HepG2 (cell line): ENCODE measurements around the gene ANKS1B. TPM values are rescaled to one million over a fixed set of nuclear protein-coding genes. Genes with fewer than 3 reads are reported as not detected.

Experiments used
- HCFC1 ChIP-seq: fragments of 150-350 bp; IDR thresholded peaks from 2 replicates; pipeline ENCODE4 v1.6.1; 2014; ENCODE audit warnings: low read depth, low read length
- NCOA5 ChIP-seq: sonication (generic); formaldehyde crosslinking; IDR thresholded peaks from 2 replicates; pipeline ENCODE4 v1.4.0; 2020; ENCODE audit warnings: missing genetic modification reagents
- SATB2 ChIP-seq: sonication (generic); formaldehyde crosslinking; IDR thresholded peaks from 2 replicates; pipeline ENCODE4 v1.5.0; 2020; ENCODE audit warnings: missing genetic modification reagents
- SMC3 ChIP-seq: IDR thresholded peaks from 2 replicates; pipeline ENCODE4 v1.6.1; 2011; ENCODE audit warnings: low read length, improper control_type of control experiment
- ZFYVE20 ChIP-seq: sonication (generic); formaldehyde crosslinking; IDR thresholded peaks from 2 replicates; pipeline ENCODE4 v1.8.0; 2023; ENCODE audit warnings: low read depth, mild to moderate bottlenecking, moderate library complexity, missing genetic modification reagents, borderline replicate concordance
- polyA plus RNA-seq, 8 experiments: library from polyadenylated mRNA; depleted of rRNA in 3 of 8; stranded (reverse) in 7 of 8; unstranded in 1 of 8; fragments of >200 nt; fragmentation: Illumina TruSeq in 4 of 8; extraction: Trizol in 4 of 8; gene quantifications; 2 replicates each; pipeline versions ENCODE4 v1.2.1 to v1.2.3, GENCODE V29; 2011 to 2016; ENCODE audit warnings: low read depth in 4 of 8, missing spikeins in 1 of 8, mixed read lengths in 1 of 8; ENCODE audit not compliant: insufficient read depth in 1 of 8
- total RNA-seq, 5 experiments: library from RNA; depleted of rRNA; stranded (reverse); fragments of >200 nt; fragmentation: Illumina TruSeq; extraction: Trizol; gene quantifications; 2 replicates each; pipeline ENCODE4 v1.2.3, GENCODE V29; 2016; ENCODE audit warnings: low read depth in 1 of 5
- TF ChIP-seq, protein P1 (sequence below): sonication (generic); formaldehyde crosslinking; IDR thresholded peaks from 2 replicates; pipeline ENCODE4 v1.4.0; 2020; ENCODE audit warnings: missing genetic modification reagents, borderline replicate concordance
- TF ChIP-seq, protein P2 (sequence below): sonication (generic); formaldehyde crosslinking; IDR thresholded peaks from 2 replicates; pipeline ENCODE4 v1.8.1; 2022; ENCODE audit warnings: low read depth, mild to moderate bottlenecking, missing genetic modification reagents
- TF ChIP-seq, protein P3 (sequence below): sonication (generic); formaldehyde crosslinking; IDR thresholded peaks from 2 replicates; pipeline ENCODE4 v1.8.0; 2022; ENCODE audit warnings: mild to moderate bottlenecking, missing genetic modification reagents; ENCODE audit not compliant: insufficient replicate concordance
- TF ChIP-seq, protein P4 (sequence below): sonication (generic); formaldehyde crosslinking; IDR thresholded peaks from 2 replicates; pipeline ENCODE4 v1.5.1; 2020; ENCODE audit warnings: missing genetic modification reagents, mild to moderate bottlenecking, borderline replicate concordance
- TF ChIP-seq, protein P5 (sequence below): sonication (generic); formaldehyde crosslinking; IDR thresholded peaks from 2 replicates; pipeline ENCODE4 v1.4.0; 2020; ENCODE audit warnings: low read depth, mild to moderate bottlenecking, missing genetic modification reagents

Gene ANKS1B
- total and polyA plus RNA-seq, 2 of the 13 experiments (the other 11 are each of a cell fraction or from before 2014, with no cell fraction given): 0.15 TPM; not detected in 1

DNA sequence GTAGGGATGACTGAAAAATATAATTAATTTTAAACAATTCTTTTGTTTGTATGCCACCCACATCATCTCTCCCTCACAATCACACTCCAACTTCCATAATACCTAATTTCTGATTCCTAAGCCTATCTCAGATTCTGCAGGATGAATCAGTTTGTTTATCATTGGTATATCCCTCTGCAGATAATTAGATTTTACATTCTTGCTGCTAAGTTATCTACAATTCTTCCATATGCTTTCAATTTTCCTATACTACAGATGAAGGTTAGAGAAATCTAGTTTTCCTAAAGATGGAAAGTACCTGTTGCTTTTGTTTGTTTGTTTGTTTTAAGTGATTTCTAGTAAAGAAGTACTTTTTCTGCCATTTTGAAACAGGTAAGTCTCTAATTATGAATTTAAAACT, 105.3 kb downstream of the ANKS1B start (continued):
- TF ChIP-seq, protein P1, sequence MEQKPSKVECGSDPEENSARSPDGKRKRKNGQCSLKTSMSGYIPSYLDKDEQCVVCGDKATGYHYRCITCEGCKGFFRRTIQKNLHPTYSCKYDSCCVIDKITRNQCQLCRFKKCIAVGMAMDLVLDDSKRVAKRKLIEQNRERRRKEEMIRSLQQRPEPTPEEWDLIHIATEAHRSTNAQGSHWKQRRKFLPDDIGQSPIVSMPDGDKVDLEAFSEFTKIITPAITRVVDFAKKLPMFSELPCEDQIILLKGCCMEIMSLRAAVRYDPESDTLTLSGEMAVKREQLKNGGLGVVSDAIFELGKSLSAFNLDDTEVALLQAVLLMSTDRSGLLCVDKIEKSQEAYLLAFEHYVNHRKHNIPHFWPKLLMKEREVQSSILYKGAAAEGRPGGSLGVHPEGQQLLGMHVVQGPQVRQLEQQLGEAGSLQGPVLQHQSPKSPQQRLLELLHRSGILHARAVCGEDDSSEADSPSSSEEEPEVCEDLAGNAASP: no peak
- TF ChIP-seq, protein P2, sequence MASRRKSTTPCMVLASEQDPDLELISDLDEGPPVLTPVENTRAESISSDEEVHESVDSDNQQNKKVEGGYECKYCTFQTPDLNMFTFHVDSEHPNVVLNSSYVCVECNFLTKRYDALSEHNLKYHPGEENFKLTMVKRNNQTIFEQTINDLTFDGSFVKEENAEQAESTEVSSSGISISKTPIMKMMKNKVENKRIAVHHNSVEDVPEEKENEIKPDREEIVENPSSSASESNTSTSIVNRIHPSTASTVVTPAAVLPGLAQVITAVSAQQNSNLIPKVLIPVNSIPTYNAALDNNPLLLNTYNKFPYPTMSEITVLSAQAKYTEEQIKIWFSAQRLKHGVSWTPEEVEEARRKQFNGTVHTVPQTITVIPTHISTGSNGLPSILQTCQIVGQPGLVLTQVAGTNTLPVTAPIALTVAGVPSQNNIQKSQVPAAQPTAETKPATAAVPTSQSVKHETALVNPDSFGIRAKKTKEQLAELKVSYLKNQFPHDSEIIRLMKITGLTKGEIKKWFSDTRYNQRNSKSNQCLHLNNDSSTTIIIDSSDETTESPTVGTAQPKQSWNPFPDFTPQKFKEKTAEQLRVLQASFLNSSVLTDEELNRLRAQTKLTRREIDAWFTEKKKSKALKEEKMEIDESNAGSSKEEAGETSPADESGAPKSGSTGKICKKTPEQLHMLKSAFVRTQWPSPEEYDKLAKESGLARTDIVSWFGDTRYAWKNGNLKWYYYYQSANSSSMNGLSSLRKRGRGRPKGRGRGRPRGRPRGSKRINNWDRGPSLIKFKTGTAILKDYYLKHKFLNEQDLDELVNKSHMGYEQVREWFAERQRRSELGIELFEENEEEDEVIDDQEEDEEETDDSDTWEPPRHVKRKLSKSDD: no peak
- TF ChIP-seq, protein P3, sequence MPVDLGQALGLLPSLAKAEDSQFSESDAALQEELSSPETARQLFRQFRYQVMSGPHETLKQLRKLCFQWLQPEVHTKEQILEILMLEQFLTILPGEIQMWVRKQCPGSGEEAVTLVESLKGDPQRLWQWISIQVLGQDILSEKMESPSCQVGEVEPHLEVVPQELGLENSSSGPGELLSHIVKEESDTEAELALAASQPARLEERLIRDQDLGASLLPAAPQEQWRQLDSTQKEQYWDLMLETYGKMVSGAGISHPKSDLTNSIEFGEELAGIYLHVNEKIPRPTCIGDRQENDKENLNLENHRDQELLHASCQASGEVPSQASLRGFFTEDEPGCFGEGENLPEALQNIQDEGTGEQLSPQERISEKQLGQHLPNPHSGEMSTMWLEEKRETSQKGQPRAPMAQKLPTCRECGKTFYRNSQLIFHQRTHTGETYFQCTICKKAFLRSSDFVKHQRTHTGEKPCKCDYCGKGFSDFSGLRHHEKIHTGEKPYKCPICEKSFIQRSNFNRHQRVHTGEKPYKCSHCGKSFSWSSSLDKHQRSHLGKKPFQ: no peak
- TF ChIP-seq SATB2 (CRISPR knock-in tag): no peak
- no peak for TF ChIP-seq NCOA5 (CRISPR knock-in tag)
- no peak for TF ChIP-seq ZFYVE20
- no peak for TF ChIP-seq SMC3
- TF ChIP-seq, protein P4, sequence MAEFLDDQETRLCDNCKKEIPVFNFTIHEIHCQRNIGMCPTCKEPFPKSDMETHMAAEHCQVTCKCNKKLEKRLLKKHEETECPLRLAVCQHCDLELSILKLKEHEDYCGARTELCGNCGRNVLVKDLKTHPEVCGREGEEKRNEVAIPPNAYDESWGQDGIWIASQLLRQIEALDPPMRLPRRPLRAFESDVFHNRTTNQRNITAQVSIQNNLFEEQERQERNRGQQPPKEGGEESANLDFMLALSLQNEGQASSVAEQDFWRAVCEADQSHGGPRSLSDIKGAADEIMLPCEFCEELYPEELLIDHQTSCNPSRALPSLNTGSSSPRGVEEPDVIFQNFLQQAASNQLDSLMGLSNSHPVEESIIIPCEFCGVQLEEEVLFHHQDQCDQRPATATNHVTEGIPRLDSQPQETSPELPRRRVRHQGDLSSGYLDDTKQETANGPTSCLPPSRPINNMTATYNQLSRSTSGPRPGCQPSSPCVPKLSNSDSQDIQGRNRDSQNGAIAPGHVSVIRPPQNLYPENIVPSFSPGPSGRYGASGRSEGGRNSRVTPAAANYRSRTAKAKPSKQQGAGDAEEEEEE (CRISPR knock-in tag): no peak
- TF ChIP-seq, protein P5, sequence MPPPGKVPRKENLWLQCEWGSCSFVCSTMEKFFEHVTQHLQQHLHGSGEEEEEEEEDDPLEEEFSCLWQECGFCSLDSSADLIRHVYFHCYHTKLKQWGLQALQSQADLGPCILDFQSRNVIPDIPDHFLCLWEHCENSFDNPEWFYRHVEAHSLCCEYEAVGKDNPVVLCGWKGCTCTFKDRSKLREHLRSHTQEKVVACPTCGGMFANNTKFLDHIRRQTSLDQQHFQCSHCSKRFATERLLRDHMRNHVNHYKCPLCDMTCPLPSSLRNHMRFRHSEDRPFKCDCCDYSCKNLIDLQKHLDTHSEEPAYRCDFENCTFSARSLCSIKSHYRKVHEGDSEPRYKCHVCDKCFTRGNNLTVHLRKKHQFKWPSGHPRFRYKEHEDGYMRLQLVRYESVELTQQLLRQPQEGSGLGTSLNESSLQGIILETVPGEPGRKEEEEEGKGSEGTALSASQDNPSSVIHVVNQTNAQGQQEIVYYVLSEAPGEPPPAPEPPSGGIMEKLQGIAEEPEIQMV: no peak
- TF ChIP-seq HCFC1: no peak
